Activated CD4-positive, alpha-beta T cell treated with anti-CD3 and anti-CD28 coated beads, Interleukin-2, amount 10 ng/mL, durations not matched to agents 24 days and 14 days (primary cell): ENCODE measurements around the gene KCNJ15. TPM values are rescaled to one million over a fixed set of nuclear protein-coding genes. Genes with fewer than 3 reads are reported as not detected.

ENCODE experiments used
- DNase-seq: peaks from one replicate; pipeline ENCODE4 v3.0.0; 2022
- H3K27ac Mint-ChIP-seq: one replicate; pipeline ENCODE4 v1.8.0; 2022; ENCODE audit warnings: mild to moderate bottlenecking, mixed read lengths
- H3K27me3 Mint-ChIP-seq: one replicate; pipeline ENCODE4 v1.8.0; 2022; ENCODE audit warnings: mixed read lengths
- H3K36me3 Mint-ChIP-seq: one replicate; pipeline ENCODE4 v1.8.0; 2022; ENCODE audit warnings: low read depth, mild to moderate bottlenecking, mixed read lengths
- H3K4me1 Mint-ChIP-seq: one replicate; pipeline ENCODE4 v1.8.0; 2021; ENCODE audit warnings: mixed read lengths
- H3K4me3 Mint-ChIP-seq: one replicate; pipeline ENCODE4 v1.8.0; 2022; ENCODE audit warnings: mild to moderate bottlenecking, moderate library complexity, mixed read lengths
- H3K9me3 Mint-ChIP-seq: one replicate; pipeline ENCODE4 v1.8.0; 2021; ENCODE audit warnings: mixed read lengths
- intact Hi-C: fragments of 100-400 bp; cut with micrococcal nuclease; formaldehyde crosslinking; loops from one replicate; pipeline ENCODE4 v1.15.1; 2023
- total RNA-seq: library from RNA; stranded (reverse); gene quantifications from 2 replicates; pipeline ENCODE4 v1.2.3, GENCODE V29; 2022

Gene KCNJ15
- total RNA-seq, 1 donor from 2014 or later = 2.0 TPM

DNA sequence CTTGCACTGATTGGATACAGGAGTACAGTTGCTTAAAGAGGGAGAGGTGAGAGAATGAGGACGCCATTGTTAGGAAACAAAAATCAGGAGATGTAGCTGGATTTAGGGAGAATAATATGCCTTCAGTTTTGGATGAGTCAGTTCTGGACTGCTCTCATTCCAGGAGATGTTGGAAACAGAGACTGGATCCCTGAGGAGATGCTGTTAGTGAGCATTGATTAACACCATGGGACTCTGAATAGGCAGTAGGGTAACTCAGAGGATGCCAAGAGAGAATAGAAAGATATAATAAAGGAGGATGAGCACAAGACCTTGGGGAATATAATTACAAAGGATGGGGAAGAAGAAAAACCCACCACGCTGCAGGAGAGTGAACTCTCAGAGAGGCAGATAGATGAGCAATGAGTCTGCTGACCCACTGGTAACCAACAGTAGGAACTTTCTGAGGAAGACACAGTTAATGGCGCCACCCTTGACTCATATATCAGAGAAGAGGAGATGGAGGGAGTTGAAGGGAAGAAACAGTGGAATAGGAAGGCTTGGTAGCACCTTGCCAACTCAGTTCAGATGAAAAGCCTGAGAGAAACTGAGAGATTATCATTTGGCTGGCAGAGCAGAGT lies 10.5 kb downstream of the KCNJ15 start:
- H3K27me3 Mint-ChIP-seq = peaks cover 3% of the 10 kb centered on the region
- peak overlapping the region; percentile 70 for H3K27ac Mint-ChIP-seq
- H3K36me3 Mint-ChIP-seq = no peaks in the 10 kb centered on the region

DNA sequence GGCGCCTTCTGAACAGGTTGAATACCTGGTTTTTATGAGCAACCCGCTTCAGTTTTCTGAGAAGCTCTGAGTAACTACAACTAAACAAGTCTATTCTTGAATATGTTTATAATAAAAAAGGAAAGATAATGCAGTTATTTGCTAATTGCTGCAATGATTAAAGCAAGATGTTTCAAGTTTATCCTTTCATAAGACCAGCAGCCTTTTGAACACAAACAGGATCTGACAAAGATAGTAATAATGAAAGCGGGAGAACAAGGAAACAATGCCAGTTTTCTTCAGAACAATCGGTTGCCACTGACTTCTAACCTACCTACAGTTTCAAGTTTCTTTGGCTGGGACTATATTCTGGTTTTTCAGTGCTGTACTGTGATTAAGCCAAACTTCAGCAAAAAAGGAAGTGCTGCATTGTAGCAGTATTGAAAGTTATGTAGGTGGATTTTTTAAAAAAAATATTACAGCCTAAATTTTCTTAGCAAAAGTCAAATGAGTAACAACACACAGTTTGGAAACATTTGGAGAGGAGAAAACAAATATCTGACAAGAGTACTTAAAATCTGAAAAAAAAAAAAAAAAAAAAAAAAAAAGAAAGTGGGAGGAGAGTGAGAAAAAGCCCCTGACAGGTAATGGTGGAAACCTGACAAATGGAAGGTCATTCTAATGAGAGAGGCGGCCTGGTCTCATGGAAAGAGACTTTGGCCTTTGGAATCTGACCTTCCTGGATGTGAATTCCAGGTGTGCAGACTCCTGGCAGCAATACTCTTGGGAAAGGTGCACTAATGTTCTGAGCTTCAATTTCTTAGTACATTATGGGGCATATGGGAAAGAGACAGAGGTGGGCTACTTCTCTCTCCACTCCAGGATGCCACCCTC lies 11.4 kb downstream of the KCNJ15 start:
- peaks cover 7% of the 10 kb centered on the region for H3K9me3 Mint-ChIP-seq
- peaks cover 28% of the 10 kb centered on the region for H3K4me1 Mint-ChIP-seq
- DNase-seq = no peak
- peaks cover 3% of the 10 kb centered on the region for H3K27me3 Mint-ChIP-seq
- intact Hi-C loops = loop anchor here (1.0 to 2.0 kb wide), 3 partner anchors 19 to 60 kb away; no protein-coding TSS in a partner anchor
- H3K27ac Mint-ChIP-seq = peak overlapping the region; percentile 90
- no peak overlapping the region for H3K4me3 Mint-ChIP-seq
- H3K36me3 Mint-ChIP-seq = no peaks in the 10 kb centered on the region

More for the DNA sequence above, 10.5 kb downstream of the KCNJ15 start:
- Mint-ChIP-seq H3K9me3 (peaks cover 7% of the 10 kb centered on the region), H3K4me1 (peaks cover 28% of the 10 kb centered on the region), H3K4me3 (no peak overlapping the region)
- intact Hi-C loops = no loop called here
- DNase-seq = no peak

DNA sequence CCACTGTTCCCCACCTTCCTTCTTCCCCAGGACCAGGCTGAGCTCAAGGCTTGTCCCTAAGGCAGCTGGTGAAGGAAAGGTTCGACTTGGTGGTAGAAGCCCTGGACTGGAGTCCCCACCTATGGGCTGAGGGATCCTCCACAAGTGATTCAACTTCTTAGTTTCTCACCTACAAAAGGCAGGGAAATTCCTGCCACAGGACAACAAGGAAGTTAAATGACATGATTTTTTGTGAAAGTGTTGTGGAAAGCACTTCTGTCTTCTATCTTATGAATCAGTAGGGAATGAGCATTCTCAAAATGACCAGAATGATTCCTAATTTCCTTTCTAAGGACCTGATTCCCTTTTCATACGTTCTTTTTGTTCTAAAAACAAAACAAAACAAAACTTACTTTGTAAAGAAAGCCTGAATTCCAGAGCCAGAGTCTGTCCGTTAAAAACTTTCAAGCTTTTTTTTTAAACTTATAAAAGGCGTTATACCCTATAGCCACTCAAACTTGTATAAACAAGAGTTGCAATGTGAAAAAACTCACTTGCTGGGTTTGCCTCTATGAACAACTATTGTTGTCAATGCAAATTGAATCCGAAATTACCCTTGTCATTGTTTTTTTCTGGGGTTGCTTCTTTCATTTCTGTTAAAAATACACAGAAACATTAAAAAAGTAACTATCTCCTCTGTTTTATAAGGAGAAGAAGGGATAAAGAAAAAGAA lies 12.2 kb downstream of the KCNJ15 start:
- H3K9me3 Mint-ChIP-seq = peaks cover 7% of the 10 kb centered on the region
- H3K4me3 Mint-ChIP-seq = peak overlapping the region; percentile 1
- H3K27ac Mint-ChIP-seq = peak overlapping the region; percentile 90
- H3K4me1 Mint-ChIP-seq = peaks cover 28% of the 10 kb centered on the region
- H3K36me3 Mint-ChIP-seq = no peaks in the 10 kb centered on the region
- peaks cover 3% of the 10 kb centered on the region for H3K27me3 Mint-ChIP-seq
- intact Hi-C loops = loop anchor here (1.0 to 2.0 kb wide), 6 partner anchors 8 to 80 kb away; no protein-coding TSS in a partner anchor
- no peak for DNase-seq

DNA sequence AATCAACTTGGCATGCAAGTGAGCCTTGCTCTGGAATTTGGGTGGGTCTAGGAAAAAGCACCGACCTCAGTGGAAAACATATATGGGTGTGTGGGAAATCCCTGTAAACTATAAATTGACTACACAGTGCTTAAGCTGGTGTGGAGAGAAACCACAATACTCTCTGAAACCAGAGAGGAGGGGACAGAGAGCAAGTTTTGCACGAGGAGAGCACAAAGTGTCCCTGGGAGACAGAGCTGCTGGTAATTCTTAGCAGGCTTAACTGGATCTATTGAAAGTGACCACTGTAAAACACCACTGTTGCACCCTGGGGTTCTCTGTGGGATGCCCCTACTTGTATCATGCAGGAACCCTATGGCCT lies 12.8 kb downstream of the KCNJ15 start:
- H3K36me3 Mint-ChIP-seq = no peaks in the 10 kb centered on the region
- intact Hi-C loops = loop anchor here (1.0 to 2.0 kb wide), 4 partner anchors 8 to 80 kb away; no protein-coding TSS in a partner anchor
- no peak for DNase-seq
- peaks cover 5% of the 10 kb centered on the region for H3K27me3 Mint-ChIP-seq
- peaks cover 28% of the 10 kb centered on the region for H3K4me1 Mint-ChIP-seq
- peaks cover 7% of the 10 kb centered on the region for H3K9me3 Mint-ChIP-seq
- peak overlapping the region; percentile 1 for H3K4me3 Mint-ChIP-seq
- H3K27ac Mint-ChIP-seq = peak overlapping the region; percentile 81

DNA sequence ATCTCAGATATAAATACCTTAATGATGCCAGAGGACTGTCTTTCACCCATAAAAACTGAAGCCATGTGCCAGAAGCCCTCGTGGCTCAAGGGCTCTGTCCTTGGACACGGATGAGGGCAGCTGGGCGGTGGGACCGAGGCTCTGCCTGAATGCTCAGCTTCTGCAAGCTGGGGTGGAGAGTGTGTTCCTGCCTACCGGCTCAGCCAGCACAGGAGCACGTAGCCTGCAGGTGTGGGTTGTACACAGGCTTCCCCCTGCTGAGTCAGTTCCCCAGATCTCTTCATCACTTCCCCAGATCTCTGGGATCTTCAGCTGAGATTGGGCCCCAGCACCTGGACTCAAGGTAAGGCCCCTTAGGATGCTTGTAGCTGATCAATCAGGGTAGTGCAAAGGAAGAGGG lies 15.4 kb downstream of the KCNJ15 start:
- Mint-ChIP-seq H3K27ac (no peak overlapping the region), H3K27me3 (peaks cover 2% of the 10 kb centered on the region), H3K9me3 (peaks cover 12% of the 10 kb centered on the region), H3K4me1 (peaks cover 25% of the 10 kb centered on the region), H3K4me3 (no peak overlapping the region), H3K36me3 (no peaks in the 10 kb centered on the region)
- DNase-seq = no peak
- intact Hi-C loops = no loop called here

DNA sequence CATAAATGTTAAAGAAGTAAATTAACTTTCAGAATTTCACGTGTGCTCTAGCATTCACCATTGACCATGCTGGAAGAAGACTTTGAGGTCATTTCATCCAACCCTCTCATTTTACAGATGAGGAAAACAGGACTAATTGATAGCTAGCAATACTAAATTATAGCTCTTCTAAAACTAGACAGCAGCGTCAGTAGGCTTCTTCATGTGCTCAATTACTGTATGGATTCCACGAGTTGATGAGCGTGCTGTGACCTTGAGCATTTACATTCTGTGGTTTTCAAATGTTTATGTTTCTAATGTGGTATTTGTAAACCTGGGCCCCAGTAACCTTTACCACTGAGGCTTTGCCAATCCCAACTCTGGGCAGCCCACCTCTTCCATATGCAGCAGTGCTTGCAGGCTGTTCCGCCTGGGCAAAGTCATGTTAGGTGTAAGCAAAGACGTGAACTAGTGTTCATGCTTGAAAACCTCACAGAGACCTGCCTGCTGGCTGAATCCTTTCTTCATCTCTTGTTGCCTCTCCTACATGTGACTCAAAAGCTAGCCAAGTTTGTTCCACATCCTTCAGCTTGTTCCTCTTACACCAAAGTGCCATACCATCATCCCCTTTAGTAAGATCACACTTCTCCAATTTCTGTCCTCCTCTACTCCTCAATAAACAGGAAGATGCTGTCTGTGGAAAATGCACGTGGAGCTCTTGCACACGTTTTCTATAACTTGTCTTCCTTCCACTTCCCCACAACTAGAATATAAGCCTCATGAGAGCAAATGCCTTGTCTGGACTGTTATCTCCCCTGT lies 17.2 kb downstream of the KCNJ15 start:
- Mint-ChIP-seq H3K9me3 (peaks cover 13% of the 10 kb centered on the region), H3K27me3 (peaks cover 2% of the 10 kb centered on the region), H3K27ac (no peak overlapping the region), H3K36me3 (no peaks in the 10 kb centered on the region), H3K4me1 (peaks cover 21% of the 10 kb centered on the region), H3K4me3 (no peak overlapping the region)
- intact Hi-C loops = no loop called here
- DNase-seq = no peak

DNA sequence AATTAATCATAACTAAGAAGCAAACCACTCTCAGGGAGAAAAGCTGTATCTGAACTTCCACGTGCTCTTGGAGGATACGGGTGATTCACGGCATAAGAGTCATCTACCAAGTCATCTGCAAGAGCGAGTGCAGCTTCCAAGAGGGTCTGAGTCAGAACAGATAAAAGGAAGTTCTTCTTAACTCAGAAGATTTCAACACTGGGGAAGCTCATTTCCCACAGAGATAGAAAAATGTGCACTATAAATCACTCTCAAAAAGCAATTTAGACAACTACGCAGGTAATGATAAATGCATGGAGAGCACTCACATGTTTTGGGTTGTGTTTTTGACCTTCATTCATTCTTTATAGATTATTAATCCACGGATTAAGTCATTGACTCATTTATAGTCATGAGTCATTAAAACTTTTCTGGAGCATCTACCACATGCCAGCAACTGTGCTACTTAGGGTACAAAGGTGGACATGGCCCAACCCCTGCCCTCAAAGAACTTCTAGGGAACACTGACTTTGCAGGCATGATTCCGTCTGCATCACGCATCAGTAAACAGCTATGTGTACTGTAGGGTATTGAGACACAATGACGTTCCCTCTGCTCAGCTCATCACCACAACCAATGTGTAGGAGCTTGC lies 20.8 kb downstream of the KCNJ15 start:
- no peak overlapping the region for H3K4me3 Mint-ChIP-seq
- H3K27me3 Mint-ChIP-seq = peaks cover 2% of the 10 kb centered on the region
- DNase-seq = no peak
- H3K4me1 Mint-ChIP-seq = peaks cover 10% of the 10 kb centered on the region
- peaks cover 15% of the 10 kb centered on the region for H3K9me3 Mint-ChIP-seq
- intact Hi-C loops = loop anchor here (1.0 to 5.0 kb wide), 4 partner anchors 8 to 71 kb away; no protein-coding TSS in a partner anchor
- H3K36me3 Mint-ChIP-seq = no peaks in the 10 kb centered on the region
- H3K27ac Mint-ChIP-seq = peak overlapping the region; percentile 5

DNA sequence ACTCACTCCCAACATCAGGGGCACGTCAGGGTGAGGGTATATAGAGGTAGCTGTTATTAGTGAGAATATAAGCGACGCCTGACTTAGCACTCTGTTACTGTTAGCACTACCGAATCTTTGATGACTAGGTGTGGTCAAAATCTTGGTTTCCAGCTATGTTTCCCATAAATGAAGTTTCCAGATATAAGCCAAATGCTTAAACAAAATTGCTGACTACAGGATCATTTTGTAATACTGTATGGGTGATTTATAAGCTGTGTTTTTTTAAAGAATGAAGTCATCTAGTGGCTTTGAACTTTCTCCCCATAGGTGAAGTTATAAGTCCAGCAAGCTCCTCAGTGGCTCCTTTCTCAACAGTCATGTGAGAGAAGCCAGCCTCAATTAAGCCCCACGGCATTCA lies 23.7 kb downstream of the KCNJ15 start:
- H3K27me3 Mint-ChIP-seq = no peaks in the 10 kb centered on the region
- intact Hi-C loops = no loop called here
- peaks cover 12% of the 10 kb centered on the region for H3K9me3 Mint-ChIP-seq
- no peak overlapping the region for H3K4me3 Mint-ChIP-seq
- no peak for DNase-seq
- no peak overlapping the region for H3K27ac Mint-ChIP-seq
- H3K4me1 Mint-ChIP-seq = peaks cover 15% of the 10 kb centered on the region
- H3K36me3 Mint-ChIP-seq = no peaks in the 10 kb centered on the region

DNA sequence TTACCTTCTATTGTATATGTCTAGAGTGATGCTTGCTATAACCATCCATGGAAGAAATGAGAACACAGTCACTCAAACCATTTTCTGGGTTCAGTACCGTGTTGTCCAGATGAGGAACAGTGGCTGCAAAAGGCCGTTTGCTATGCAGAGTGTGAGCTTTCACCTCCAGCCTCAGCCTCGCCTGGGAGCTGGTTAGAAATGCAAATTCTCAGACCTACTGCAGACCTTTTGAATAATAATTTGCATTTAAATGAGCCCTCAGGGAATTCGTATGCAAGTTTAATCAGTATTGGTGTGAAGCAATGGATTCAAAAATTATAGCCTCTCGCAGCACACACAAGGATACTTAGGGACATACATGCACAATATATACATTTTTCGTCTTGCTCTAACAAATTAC lies 24.1 kb downstream of the KCNJ15 start:
- no peak for DNase-seq
- Mint-ChIP-seq H3K27me3 (no peaks in the 10 kb centered on the region), H3K27ac (no peak overlapping the region), H3K4me1 (peaks cover 15% of the 10 kb centered on the region), H3K36me3 (no peaks in the 10 kb centered on the region), H3K4me3 (no peak overlapping the region), H3K9me3 (peaks cover 12% of the 10 kb centered on the region)
- intact Hi-C loops = no loop called here

DNA sequence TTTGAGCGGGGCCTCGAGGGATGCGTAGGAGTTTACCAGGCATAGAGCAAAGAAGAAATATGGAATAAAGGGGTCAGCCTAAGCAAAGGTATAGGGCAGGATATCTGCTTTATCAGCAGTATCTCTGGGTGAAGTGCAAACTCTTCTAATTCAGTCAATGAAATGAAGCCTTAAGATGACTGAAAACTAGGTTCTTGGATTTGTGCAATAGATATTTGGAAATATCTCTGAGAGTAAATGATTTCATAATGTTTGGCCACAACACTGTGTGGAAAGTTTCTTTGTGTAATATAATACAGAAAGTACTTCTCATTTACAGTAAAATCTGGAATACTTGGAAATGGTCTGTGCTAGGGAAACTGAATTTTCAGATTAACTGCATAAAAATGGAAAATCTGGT lies 26.1 kb downstream of the KCNJ15 start:
- Mint-ChIP-seq H3K4me3 (no peak overlapping the region), H3K27ac (peak overlapping the region; percentile 56), H3K36me3 (no peaks in the 10 kb centered on the region), H3K4me1 (peaks cover 6% of the 10 kb centered on the region), H3K27me3 (no peaks in the 10 kb centered on the region), H3K9me3 (peaks cover 9% of the 10 kb centered on the region)
- no peak for DNase-seq
- intact Hi-C loops = no loop called here

DNA sequence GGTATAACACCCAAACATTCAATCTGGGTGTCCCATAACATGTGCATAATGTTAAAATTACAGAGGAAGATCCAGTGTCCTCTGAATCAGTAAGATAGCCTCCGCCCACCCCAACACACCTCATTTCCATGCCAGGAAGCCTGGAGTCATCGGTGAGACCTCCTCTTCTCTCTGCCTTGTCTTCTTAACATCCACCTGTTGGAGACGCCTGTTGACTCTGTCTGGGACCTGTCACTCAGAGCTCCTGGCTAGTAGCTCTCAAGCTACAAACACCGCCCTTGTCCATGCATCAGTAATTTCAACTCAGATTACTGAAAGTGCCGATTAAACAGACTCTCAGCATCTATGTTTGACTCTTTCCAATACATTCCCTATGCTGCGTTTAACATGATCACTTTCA lies 27.4 kb downstream of the KCNJ15 start:
- Mint-ChIP-seq H3K27me3 (no peaks in the 10 kb centered on the region), H3K4me1 (peaks cover 6% of the 10 kb centered on the region), H3K9me3 (peaks cover 3% of the 10 kb centered on the region), H3K27ac (no peak overlapping the region), H3K36me3 (no peaks in the 10 kb centered on the region), H3K4me3 (no peak overlapping the region)
- DNase-seq = no peak
- intact Hi-C loops = no loop called here

DNA sequence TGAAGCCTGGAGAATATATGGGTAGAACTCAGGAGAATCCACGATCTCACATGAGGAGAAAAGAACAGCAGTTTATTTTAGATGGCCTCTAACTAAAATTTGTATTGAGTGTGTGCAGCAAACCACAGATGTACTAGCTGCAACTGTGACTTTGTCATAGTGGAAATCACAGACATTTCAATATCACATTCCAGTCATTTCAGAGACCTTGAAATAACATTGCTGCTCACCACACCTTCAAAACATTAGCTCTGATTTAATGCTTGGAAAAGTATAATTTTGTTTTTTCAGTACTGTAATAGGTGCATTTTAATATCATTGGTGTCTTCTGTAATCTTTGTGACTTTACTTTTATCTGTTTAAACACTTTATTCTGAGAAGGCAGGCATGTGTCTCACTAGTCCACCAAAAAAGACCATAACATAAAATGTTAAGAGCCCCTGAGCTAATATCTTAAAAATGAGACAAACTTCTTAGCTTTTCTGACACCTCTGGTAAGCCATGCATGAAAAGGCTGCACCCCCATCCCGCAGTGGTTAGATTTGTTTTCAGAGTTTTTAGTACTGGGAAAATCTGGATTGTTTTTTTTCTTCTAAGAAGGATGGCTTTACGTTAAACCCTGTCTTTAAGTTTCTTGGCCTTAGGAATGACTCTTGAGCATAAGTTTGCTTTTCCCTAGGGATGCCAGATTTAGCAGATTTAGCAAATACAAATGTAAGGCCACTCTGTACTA lies 30.1 kb downstream of the KCNJ15 start:
- intact Hi-C loops = no loop called here
- no peak for DNase-seq
- Mint-ChIP-seq H3K27ac (no peak overlapping the region), H3K9me3 (peaks cover 3% of the 10 kb centered on the region), H3K4me1 (peaks cover 10% of the 10 kb centered on the region), H3K36me3 (no peaks in the 10 kb centered on the region), H3K27me3 (no peaks in the 10 kb centered on the region), H3K4me3 (no peak overlapping the region)
